HG02759 (cell line): Measurements from ENCODE around the gene DCC.

Experiments
- ATAC-seq: cut with Tn5 transposase; IDR thresholded peaks from one replicate; pipeline ENCODE4 v1.9.1; 2021; ENCODE audit warnings: mild to moderate bottlenecking, moderate library complexity; ENCODE audit not compliant: unreplicated experiment

The DCC gene

DNA sequence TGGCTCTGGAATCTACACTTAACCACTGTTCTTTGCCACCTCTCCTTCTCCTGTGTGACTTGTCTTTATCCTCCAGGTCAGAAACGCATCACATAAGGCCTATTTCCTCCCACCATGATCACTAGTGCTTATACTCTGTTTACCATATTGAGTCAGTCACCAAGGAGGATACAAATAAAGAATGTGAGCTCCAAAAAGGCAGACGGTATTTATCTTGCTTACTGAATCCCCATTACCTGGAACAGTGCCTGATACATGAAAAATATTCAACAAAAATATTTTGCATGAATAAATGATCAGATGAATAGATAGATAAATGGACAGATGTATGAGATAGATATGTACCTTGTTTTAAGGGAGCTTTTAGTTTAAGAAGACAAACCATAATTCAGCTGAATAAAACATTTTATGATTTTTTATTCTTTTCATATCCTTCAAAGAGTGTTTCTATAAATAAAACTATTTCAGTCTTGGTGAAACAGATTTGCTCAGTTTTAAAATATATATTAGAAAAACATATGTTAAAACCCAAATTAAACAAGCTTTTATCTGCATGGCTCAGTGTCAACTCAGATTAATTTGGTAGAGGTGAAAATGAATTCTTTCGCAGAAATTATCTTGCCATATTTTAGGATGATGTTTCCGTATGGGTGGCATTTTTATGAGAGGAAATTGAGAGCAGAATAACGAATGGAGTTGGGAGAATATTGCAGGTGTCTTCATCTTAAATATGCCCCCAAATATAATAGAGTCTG lies 799.9 kb downstream of the DCC start:
- no peak for ATAC-seq

DNA sequence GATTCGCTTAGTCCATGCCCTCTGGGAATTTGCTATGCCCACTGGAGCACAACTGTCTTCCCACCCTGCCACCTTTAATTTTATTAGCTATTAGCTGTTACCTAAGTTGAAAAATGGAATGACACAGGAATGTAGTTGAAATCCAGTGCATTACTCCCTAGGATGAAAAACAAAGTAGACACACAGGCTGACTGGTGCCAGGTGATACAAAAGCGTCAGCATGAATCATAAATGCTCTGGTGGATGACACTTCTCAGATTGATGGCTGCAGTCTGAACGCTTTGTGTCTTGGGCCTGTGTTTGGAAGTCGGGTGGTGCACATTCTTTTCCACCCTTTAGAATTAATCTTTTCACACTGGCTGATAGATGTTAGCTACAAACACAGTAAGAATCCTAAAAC lies 802.0 kb downstream of the DCC start:
- ATAC-seq: no peak

DNA sequence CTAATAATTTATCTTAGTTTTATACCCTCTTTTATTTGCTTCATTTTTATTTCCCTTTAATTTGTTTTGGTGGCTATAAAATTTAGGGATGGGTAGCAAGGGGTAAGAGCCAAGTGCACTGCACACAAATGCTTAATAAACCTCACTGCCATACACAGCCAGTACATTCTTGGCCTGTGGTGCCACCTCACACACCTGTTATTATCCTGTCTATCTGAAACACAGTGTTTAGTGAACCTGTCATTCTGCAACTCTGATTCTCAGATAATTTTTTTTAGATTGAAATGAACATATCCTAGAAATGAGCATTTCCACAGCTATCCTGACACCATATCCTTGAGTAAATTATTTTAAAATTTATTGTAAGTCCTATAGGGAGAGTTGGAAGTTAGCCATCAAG lies 807.5 kb downstream of the DCC start:
- ATAC-seq: no peak

DNA sequence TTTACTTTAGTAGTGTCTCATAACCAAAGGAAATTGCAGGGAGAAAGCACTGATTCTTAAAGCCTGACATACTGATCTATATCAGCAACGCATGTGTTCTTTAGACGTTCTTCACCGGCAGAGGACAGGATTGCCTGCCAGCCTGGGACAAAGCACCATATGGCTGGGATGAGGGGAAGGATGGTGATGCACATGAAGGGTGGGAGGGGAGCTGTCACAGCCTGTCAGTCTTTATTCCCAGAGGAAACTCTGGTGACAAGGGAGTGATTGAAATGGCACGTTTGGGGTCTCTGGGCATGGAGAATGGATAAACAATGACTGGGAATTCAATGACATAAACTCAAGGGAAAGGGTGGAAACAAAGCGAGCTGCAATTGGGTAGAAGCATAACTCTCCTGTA lies 808.1 kb downstream of the DCC start:
- no peak for ATAC-seq

DNA sequence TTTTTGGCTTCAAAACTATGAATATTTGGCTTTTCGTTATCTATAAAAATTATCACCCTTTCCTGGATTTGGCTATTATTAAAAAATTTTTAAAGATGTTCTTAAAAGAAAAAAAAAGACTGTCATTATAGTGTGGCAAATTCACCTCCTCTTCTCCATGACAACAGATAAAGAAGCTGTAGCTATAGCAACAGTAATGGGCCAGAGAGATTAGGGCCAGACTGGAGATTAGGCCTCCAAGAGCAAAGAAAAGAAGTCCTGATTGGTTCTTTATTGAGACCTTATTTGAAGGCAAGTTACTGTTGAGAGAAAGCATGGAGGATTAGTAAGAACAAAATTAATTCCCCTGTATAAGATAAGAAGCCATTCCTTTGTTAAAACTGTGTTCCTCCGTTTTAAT lies 812.5 kb downstream of the DCC start:
- ATAC-seq: no peak

DNA sequence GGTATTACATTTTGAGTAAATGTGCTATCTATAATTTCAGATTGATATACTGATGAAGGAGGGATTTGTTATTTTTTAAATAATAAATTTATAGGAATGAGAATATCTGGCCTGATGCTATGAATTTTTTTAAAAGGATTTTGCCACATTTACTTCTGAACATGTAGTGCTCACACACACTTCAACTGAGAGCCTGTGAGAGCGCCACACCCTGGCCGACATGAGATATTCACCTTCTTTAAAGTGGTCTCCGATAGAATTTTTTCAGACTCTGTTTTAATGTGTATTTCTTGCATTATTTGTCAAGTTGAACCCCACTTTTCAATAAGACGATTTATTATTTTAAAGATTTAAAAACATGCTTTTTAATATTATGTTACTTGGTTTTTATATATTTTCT lies 813.3 kb downstream of the DCC start:
- ATAC-seq: no peak

DNA sequence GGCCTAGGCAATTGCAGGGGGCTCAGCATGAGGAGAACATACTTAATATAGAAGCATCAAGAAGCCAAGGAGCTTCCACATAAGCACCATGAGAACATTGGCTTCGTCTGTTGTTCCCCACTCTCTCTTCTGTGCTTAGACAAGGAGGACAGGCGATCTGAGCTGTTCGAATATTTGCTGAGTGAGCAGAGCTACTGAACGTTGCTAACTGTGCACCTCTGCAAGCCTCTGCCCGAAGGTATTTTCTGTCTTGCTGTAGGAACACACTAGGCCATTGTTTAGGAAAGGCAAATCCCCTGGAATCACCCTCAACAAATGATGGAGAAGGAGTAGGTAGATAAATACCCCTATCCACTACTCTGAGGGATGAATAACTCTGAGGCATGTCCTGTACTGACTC lies 813.8 kb downstream of the DCC start:
- no peak for ATAC-seq

DNA sequence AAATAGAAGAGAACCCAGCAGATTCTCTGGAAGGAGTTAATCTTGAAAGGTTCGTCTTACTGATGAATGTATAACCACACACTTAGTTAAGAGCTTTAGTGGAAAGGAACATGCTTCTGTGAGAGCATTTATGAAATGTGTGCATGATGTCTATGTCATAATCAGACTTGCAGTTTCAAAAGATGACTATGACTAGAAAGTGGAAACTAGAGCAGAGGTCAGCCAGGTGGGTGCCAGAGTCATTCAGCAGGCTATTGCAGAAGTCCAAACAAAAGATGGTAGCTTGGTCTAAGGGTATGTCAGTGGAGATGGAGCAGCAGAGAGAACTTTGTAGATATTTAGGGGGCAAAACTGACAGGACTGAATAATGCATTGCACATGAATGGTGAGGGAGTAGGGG lies 825.8 kb downstream of the DCC start:
- no peak for ATAC-seq

DNA sequence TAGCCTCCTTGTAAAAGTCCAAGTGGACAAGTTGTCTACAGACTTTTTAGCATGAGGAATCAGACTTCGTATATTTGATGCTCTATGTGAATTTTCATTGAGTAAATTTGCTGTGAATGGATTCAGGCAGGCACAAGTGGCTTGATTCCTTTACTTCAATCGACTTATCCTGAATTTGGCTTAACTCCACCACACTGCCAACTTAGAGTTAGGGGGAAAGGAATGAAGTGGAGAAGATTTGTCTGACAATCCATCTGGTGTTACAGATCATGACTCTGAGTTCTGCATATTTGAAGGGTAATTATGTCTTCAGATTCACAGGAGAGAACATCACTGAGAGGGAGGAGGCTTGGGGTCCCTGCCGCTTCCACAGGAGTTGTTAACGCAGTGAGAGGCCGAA lies 829.3 kb downstream of the DCC start:
- no peak for ATAC-seq

DNA sequence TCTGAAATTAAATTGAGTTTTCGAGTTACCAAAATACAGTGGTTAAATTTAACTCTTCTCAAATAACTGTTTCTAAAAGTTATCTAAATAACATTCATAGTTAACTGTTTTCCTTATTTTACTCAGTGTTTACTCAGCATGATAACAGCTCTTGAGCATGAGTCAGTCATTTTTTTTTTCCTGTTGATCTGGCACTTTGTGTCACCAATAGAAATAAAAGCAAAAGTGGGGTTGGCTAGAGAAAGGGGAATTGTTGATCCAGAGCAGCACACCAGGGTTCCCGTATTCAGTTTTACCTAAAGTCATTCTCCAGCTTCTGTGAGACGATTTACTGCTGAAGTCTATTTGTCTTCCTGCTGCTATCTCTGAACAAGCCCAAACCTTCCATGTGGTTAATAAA lies 851.6 kb downstream of the DCC start:
- no peak for ATAC-seq

DNA sequence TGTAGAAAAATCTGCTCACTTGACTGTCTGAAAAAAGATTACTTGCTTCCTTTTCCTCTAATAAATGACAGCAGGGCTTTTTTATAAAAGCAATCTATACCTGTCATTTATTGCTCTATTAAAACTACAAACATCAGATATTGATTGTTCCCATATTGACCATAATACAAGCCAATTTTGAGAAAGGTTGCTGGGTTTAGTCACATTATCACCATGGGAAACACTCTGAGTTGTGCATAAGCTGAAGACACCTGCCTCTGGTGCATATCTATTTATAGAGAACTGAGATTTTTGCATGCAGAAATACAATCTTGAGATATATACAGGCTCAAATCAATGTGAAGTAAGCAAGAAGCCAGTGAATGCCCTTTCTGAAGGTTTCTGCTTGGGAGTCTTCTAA lies 853.9 kb downstream of the DCC start:
- no peak for ATAC-seq

DNA sequence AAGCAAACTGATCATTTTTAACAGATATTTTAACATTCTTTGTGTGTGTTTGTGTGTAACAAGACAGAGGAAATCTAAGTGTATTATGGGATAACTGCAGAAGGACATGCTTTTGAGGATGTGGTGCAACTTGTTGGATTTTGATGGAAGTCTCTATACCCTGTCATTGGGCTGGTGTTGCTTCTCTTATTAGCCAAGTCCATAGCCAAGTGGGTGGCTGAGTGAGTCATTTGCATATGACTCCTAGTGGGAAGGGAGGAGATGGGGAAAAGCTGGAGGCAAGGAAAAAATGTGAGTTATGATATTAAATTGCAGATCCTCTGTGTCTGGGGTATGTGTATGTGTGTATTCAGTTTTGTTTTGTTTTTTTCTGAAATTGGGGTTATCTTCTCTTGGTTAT lies 879.9 kb downstream of the DCC start:
- no peak for ATAC-seq

DNA sequence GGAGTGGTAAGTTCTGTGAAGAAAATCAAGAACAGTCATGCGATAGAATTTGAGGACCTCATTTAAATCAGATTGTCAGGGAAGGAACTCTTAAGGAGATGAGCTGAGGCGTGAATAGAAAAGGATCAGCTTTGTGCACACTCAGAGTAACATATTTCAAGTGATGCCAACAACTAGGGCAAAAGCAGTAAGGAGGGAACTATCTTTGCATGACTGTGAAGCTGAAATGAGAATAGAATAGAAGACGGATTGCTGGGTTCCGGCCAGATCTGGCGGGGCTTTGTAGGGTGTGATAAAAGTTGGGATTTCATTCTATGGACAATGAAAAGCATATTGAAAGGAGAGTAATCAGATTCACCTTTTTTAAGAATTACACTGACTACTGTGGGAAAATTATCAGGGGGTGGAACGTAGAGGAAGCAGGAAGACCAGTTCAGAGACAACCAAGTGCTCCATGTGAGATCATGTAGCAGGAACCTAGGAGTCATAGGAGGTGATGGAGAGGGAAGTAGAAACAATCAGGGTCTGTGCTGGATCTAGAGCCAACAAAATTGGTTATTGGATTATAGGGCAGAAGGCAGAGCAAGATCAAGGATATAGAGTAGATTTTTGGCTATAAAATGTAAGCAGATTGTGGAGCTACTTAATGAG lies 884.3 kb downstream of the DCC start:
- no peak for ATAC-seq

DNA sequence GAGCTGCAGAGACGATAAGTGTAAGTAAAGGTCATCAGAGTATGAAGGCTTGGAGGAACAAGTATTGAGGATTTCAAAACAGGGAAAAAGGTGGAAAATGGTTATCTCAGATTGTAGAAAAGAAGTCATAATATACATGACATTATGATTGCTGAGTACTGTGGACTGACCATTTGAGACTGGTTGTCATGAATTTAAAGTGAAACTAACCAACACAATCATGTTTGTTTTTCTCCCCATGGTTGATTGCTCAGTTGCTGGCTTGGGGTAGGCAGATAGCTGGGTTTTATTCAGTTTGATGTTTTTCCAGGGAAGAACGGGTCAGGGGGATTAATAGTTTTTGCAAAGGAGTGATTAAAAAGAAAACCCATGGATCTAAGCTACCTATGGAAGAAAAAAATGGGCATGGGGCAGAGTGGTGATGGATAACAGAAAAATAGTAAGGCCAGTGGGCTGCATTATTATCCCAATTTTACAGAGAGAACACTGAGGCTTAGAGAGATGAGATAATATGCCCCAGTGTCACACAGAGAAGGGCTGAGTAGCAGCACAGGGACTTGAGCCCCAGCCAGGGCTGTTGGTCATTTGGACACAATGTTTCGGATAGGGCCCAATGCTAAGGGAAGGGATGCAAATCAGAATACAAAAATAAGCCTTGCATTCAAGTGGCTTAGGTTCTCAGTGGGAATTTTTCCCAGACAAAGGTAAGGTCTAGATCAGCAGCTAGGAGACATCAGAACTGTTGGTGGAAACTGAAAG lies 885.7 kb downstream of the DCC start:
- no peak for ATAC-seq

DNA sequence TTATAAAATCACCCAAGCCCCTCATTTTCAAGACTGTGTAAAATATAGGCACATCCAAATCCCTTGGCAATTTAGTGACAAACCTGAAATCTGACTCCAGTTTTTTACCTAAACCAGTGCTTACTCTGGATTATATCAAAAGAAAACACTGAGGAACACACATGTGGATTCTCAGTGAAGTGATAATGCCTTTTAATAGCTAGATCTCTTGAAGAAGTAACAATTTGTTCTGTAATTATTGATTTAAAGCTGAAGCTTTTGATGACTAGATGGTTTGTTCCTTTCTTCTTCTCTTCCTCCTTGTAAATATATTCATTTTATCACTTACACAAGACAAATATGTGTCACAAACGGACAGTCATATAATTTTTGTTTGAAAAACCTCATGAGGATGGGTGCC lies 894.6 kb downstream of the DCC start:
- no peak for ATAC-seq

DNA sequence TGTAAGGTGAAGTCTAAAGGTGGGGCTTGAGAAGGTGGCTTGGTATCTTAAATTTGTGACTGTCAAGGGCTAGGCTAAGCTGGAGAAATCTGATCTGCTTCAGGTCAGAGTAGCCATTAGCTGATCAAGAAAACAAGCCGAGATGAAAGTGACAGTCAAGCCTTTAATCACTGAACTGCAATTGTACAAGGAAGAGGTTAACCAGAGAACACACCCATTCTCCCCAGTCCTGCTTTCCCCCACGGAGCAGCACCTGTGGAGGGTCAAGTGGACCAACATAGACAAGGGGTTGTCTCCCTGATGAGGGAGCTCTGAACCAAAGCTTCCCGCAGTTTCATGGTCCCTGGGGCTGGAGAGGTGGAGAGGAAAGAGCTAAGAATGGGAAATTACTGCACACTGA lies 901.2 kb downstream of the DCC start:
- ATAC-seq: no peak

DNA sequence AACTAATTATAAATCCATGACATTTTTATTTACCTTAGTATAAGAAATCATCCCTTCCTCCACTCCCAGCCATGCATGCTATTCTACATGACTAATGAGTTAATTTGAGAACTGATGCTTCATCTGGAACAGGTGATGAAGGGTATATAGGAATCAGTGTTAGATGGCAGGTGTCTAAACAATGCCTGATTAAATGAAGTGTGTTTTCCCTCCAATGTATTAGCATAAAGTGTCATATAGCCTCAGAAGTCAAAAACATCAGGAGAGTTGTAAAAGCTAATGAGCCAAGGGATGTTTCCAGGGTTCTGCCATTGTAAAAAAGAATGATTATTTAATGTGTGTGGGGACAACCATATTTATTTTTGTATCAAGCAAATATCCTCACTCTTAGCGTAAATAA lies 913.8 kb downstream of the DCC start:
- no peak for ATAC-seq

DNA sequence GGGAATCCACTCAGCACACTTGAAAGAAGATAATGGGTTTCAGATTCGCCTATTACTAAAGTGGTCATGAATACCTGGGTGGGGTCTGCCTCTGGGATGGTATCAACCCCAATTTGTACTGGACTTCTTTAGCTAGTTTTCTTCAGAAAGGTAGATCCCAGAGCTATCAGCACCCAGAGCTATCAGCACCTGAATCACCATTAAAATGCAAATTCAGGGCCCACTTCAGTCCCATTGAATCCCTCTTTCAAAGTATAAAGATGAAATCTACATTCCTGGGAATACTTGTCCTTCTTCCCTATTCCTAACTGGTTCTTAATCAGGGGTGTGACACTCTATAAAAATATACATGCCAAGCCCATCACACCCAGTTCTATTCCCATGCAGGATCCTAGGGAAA lies 914.3 kb downstream of the DCC start:
- ATAC-seq: no peak

DNA sequence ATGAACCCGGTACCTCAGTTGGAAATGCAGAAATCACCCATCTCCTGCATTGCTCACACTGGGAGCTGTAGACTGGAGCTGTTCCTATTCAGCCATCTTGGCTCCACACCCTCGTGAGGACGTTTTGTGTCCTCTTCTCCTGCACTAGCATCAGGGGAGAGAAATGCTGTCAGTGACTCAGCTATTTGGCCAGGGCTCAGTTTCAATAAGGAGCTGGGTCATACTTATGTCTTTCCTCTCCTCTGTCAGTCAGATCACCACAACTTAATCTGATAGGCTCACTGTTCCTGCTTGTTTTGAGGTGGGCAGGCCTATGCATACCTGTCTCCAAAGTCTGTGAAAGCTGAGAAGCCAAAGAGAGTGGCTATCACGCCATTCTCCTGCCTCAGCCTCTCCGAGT lies 921.2 kb downstream of the DCC start:
- ATAC-seq: no peak

DNA sequence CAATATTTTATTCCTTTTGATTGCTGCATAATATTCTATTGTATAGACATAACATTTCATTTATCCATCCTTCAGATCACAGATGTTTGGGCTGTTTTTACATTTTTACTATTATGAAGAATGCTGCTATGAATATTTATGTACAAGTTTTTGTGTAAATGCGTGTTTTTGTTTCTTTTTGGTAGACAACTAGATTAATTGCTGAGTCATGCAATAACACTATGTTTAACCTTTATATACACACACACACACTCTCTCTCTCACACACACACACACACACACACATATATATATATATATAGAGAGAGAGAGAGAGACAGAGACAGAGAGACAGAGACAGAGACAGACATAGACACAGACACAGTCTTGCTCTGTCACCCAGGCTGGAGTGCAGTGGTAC lies 926.9 kb downstream of the DCC start:
- no peak for ATAC-seq

DNA sequence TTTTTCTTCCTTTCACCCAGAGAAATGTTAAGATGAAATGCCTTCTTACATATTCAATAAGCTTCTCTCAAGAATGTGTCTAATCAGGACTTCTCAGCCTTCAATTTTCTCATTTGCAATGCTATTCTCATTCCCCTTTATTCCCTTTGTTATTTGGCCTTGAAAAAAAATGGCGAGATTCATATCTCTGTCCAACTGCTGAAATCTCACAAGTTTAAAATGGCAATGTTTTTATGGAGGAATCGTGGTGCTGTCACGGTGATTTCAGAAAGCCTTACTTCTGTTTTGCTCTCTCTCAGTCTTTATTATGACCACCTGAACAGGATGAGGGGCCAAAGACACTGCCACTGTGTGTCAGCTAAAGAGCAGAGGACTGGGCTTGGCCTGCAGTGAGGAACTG lies 928.5 kb downstream of the DCC start:
- no peak for ATAC-seq

DNA sequence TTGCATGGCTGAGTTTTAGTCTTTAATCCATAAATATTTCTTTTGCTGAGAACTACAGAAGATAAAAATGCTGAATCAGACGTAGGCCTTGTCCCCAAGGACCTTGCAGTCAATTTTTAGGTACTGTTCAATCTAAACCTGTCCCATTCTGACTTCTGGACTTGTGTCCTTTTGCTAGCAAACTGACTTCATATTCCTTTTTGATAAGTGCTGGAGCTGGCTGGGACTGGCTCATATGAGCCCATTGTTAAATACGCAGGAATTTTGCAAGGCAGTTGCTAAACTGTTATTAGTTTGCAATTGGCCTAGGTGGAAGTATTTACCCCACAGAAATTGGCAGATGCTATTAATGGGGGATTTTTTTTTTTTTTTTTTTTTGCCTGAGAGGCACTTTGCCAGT lies 941.4 kb downstream of the DCC start:
- no peak for ATAC-seq
